CD4-positive, alpha-beta T cell treated with Interferon alpha-2 for 1 hour (primary cell): ENCODE measurements around the gene NPTX2.

ENCODE experiments used
- DNase-seq, 2 donors: peaks; one replicate each; pipeline ENCODE4 v3.0.0-alpha.2; 2020 to 2022

NPTX2 gene

GRCh38 chr7:98654524-98655272 is 37.6 kb downstream of the NPTX2 start:
- no peak for DNase-seq

GRCh38 chr7:98655611-98656010 is 38.5 kb downstream of the NPTX2 start:
- DNase-seq, result no peak

- no peak for DNase-seq
Observed at GRCh38 chr7:98656899-98657298, 39.8 kb downstream of the NPTX2 start.

- no peak for DNase-seq
Observed at GRCh38 chr7:98657736-98658135, 40.7 kb downstream of the NPTX2 start.

GRCh38 chr7:98659756-98660155 is 42.7 kb downstream of the NPTX2 start:
- DNase-seq, result no peak

- no peak for DNase-seq
Observed at GRCh38 chr7:98661607-98662006, 44.5 kb downstream of the NPTX2 start.

- DNase-seq, result no peak
Observed at GRCh38 chr7:98662289-98662688, 45.2 kb downstream of the NPTX2 start.

GRCh38 chr7:98664882-98665281 is 47.8 kb downstream of the NPTX2 start:
- no peak for DNase-seq

- DNase-seq, result no peak
Observed at GRCh38 chr7:98668255-98668654, 51.2 kb downstream of the NPTX2 start.

GRCh38 chr7:98669329-98670000 is 52.4 kb downstream of the NPTX2 start:
- no peak for DNase-seq

- no peak for DNase-seq
Observed at GRCh38 chr7:98670186-98670585, 53.1 kb downstream of the NPTX2 start.

GRCh38 chr7:98671733-98672331 is 54.7 kb downstream of the NPTX2 start:
- DNase-seq, result no peak

GRCh38 chr7:98674461-98674860 is 57.4 kb downstream of the NPTX2 start:
- no peak for DNase-seq

GRCh38 chr7:98674881-98675280 is 57.8 kb downstream of the NPTX2 start:
- no peak for DNase-seq

- no peak for DNase-seq
Observed at GRCh38 chr7:98678215-98678614, 61.1 kb downstream of the NPTX2 start.
